NCI-H2196 (cell line): Measurements from ENCODE around the gene TEX264.
"Not testable (repeated sequence)": the region's sequence is repeated elsewhere in the genome, so short reads cannot be mapped to it uniquely, and the experiment has no call there.

Source experiments
- DNase-seq: peaks from one replicate; lab custom pipeline; 2025; ENCODE audit not compliant: unreplicated experiment; lab: John Stamatoyannopoulos, UW

TEX264 gene, protein sequence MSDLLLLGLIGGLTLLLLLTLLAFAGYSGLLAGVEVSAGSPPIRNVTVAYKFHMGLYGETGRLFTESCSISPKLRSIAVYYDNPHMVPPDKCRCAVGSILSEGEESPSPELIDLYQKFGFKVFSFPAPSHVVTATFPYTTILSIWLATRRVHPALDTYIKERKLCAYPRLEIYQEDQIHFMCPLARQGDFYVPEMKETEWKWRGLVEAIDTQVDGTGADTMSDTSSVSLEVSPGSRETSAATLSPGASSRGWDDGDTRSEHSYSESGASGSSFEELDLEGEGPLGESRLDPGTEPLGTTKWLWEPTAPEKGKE

DNA sequence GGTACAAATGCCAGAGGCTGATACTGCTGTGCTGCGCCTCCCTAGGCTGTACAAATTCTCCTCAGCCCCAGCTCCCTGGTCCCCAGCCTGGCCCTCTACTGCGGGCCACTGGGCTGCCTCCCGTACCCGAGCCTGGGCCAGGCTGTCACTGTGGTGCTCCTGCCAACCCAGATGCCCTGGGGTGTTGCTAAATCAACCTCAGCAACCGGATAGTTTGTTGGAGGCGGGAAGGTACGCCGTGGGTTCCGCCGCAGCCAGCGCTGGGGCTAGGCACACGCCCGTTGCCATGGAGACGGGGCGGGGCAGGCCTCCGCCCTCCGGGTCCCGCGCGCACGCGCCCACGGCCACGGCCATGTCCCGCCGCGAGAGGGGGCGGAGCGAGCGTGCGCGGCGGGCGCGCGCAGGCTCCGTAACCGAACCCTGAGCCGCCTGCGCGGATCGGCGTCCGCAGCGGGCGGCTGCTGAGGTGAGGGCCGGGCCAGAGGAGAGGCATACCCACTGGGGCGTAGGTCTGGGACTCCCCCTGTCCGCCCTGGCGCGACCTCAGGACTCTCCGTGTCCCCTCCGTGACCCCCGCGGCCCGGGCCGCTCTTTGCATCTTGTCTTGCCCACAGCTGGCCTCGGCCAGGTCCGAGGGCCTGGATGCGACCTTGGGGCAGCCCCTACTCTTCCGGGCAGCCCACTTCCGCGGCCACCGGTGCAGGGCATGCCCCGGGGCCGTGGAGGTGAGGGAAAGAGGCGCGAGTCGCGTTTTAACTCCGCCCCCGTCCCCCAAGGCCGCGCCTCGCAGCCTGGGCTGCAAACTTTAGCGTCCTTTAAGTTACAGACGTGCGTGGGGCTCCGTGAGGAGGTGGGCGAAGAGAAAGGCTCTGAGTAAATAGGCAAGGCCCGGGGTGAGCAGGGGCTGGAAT is at the start of gene TEX264:
Gene TEX264, plus strand, starts transcription at position 430 of the 911 bp plus-strand sequence. CDS start 3,053 bp downstream, outside the sequence.
- DNase-seq = peak; percentile 75

DNA sequence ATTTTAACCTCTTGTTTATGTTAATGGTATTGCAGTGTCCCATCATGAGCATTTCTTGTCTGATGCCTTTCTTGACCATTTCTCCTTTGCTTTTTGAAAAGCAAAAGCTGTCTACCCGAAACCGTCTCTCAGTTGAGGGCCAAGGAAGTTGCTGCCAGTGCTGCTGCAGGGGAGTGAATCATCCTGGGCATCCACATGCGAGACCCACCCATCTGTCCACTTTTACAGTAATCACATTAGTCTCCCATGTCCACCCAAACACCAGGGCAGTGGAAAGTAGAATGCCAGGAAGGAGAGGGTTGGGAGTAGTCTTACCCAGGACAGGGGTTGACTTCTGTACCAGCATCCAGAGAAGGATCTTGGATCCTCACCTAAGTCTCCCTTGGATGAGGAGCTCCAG is 48.6 kb upstream of the TEX264 start:
- no peak for DNase-seq

DNA sequence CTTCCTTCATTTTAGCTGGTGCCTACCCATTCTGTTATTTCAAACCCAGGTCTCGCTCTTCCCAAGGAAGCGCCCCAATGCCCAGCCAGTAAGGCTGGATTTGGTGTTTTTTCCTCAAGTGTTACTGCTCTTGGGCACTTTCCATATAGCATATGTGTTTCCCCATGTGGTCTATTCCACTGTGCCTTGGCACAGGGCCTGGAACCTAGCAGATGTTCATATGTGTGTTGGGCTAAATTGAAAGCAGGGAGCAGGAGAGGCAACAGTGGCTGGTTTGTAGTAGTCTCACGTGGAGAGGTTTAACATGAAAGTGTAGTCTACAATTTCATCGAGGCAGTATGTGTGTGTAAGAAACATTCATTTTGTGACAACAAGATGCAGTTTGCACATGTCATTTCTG is 48.2 kb upstream of the TEX264 start:
- no peak for DNase-seq

DNA sequence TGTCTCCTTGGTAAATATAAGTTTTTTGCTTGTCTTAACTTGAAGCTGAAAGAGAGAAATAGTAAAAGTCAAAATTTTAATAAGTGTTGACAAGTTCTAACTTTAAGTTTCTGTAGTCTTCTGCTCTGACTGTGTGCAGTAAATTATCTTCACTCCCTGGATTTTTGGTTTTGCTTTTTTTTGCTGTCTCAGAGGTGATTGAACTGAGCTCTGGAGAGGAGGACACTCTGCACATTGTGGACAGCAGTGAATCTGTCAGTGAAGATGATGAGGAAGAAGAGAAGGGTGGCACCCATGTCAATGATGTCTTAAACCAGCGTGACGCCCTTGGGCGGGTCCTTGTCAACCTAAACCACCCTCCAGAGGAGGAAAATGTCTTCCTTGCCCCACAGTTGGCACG is 40.5 kb upstream of the TEX264 start:
- no peak for DNase-seq

DNA sequence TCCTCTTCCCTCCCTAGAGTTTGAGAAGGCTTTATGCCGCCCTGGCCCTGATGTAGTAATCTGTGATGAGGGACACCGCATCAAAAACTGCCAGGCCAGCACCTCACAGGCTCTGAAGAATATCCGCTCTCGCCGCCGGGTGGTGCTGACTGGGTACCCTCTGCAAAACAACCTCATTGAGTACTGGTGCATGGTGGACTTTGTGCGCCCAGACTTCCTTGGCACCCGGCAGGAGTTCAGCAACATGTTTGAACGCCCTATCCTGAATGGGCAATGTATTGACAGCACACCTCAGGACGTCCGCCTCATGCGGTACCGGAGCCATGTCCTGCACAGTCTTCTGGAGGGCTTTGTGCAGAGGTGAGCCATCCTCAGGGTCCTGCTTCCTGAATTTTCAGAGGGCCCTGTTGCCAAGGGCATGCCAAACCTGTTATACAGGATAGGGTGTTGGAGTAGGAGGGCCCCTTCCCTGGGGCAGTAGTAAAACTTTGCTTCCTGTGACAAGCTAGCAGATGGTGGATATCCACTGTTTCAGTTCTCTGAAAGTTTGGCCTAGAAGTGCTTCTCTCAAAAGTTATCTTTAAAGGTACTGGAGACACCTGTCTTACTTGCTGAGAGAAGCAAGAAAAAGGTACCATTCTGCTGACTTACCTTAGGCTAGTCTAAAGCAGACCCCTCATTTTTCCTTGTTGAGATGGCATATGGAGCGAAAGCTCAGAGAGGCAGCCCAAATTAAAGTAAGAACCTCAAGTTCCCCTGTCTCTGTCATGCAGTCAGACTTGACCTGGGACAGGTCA is 33.7 kb upstream of the TEX264 start:
- DNase-seq = no peak

DNA sequence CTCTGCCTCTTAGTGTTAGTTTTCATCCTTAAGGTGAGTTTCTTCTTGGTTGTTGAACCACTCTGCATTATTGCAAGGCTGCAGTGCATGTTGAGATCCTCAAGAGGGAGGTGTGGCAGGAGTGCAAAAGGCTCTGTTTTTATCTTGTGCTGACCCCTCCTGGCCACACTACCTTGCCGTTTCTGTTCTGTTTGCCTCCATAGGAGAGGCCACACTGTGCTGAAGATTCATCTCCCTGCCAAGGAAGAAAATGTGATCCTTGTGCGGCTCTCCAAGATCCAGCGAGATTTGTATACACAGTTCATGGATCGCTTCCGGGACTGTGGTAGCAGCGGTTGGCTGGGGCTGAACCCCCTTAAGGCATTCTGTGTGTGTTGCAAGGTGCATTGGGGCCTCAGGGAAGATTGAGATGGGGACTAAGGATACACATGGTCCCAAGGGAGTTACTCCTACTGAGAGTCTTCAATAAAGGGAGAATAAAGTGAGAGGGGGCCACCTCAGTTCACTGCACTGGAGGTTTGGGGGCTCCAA is 33.0 kb upstream of the TEX264 start:
- DNase-seq = peak; percentile 33

DNA sequence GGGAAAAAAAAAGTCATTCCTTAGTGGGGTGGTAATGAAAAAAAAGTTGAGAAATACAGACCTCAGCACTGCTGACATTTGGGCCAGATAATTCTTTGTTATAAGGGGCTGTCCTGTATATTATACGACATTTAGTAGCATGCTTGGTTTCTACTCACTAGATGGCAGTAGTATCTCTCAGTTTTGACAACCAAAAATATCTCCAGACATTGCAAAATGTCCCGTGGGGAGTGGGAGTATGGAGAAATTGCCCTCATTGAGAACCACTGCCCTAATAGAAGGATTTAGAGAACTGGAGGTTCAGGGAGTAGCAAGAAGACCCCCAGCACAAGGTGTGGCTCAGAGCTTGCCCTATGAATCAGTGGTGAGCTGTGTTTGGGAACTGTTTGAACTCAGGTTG is 28.6 kb upstream of the TEX264 start:
- no peak for DNase-seq

DNA sequence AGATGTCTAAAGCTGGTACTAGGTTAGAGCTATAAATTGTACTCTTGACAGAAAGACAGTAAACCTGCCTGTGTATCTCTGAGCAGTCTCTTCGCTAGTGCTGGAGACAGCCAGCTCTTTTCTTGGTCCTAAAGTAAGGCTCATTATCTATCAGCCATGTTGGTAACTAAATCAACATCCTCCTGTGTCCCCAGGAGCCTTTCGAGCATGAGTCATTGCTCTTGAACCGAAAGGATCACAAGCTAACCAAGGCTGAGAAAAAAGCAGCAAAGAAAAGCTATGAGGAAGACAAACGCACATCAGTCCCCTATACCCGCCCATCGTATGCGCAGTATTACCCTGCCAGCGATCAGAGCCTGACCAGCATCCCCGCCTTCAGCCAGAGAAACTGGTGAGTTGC is 25.0 kb upstream of the TEX264 start:
- no peak for DNase-seq

DNA sequence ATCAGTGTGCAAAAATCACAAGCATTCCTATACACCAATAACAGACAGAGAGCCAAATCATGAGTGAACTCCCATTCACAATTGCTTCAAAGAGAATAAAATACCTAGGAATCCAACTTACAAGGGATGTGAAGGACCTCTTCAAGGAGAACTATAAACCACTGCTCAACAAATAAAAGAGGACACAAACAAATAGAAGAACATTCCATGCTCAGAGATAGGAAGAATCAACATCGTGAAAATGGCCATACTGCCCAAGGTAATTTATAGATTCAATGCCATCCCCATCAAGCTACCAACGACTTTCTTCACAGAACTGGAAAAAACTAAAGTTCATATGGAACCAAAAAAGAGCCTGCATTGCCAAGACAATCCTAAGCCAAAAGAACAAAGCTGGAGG is 18.9 kb upstream of the TEX264 start:
- not testable (repeated sequence) for DNase-seq

DNA sequence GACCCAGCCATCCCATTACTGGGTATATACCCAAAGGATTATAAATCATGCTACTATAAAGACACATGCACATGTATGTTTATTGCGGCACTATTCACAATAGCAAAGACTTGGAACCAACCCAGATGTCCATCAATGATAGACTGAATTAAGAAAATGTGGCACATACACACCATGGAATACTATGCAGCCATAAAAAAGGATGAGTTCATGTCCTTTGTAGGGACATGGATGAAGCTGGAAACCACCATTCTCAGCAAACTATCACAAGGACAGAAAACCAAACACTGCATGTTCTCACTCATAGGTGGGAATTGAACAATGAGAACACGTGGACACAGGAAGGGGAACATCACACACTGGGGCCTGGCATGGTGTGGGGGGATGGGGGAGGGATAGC is 17.6 kb upstream of the TEX264 start:
- not testable (repeated sequence) for DNase-seq

DNA sequence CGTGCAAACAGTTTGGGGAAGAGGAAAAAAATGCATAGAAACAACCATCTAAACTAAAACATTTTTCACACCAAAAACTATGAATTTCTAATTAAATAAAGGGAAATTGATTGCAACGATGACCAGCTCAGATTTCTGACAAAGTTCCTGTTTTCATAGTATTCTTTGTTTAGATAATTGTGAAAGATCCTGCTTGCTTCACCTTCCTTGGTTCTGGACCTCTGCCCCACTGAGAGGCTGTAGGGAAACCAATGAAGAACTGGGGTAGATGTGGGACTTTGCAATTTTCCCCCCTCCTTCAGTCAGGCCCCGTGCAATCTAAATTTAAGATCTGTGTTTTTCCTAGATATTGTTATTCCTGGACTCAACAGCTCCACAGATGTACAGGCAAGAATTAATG is 13.8 kb upstream of the TEX264 start:
- no peak for DNase-seq

DNA sequence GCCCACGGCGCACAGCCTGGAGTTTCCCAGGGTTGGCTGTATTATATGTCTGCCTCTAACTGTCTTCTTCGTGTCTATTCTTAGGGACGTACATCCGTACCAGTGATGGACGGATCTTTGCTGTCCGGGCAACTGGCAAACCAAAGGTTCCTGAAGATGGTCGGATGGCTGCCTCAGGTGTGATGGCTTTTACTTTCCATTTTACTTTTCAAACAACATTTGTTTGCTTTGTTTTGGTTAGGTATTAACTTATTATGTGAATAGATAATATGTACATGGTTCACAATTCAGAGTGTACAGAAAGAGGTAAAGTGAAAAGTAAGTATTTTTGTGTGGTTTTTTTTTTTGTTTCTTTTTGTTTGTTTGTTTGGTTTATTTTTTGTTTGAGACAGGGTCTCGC is 11.1 kb upstream of the TEX264 start:
- no peak for DNase-seq

DNA sequence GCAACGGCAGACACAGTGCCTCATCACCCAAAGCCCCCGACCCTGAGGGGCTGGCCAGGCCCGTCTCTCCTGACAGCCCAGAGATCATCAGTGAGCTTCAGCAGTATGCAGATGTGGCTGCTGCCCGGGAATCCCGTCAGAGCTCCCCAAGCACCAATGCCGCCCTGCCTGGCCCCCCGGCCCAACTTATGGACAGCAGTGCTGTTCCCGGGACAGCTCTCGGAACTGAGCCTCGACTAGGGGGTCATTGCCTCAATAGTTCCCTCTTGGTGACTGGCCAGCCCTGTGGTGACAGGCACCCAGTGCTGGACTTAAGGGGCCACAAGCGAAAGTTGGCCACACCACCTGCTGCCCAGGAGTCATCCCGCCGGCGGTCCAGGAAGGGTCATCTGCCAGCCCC is 8.6 kb upstream of the TEX264 start:
- no peak for DNase-seq

DNA sequence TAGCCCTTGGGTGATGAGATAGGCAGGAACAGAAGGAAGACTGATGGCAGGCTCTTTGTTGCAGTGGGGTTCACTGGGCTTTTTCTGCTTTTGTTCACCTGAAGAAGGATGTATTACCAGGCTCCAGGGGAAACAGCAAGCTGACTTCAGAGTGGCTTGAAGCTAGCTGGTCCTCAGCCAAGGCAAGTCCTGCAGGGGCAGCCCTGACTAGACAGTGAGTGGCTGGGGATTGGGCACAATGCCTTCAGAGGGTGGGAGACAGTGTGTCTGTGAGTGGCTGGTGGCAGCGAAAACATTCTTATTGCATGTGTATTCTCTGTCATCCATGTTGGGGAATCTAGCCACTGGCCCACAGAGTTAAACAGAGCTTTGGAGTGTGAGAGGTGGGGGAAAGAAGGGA is 2.3 kb upstream of the TEX264 start:
- DNase-seq = no peak

DNA sequence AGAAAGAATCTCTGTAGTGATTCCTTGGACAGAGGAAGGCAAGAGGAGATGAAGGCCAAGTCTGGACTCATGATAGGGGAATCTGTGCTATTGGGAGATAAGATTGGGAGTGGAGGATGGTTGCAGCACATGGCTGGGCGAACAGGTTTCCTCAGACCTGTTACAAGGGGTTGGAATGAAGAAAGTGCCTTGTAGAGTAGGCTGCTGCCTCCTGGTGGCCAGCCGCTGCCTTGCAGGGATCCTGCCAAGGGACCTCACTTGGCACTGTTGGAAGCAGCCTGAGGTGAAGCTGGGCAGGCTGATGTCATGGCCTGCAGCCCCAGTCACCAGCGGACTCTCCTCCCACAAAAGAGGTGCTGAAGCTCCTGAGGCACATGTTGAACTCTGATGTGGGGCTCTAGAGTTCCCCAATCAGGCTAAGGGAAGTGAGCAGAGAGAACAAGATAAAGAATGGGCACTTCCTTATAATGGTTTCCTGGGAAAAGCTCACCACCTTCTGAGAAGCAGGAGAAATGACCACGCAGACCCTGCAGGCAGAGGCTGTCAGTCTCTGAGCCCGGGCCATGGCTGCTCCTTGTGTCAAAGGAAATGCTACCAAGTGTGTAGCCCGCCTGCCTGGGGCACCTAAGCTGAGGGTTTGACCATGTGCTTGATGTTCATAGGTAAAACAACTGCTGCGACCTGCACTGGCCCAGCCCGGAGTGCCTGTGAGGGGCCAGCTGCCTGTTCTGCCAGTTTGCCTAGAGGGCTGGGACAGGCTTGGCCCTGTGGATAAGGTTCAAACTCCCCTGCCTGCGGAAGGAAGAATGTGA is 1.6 kb upstream of the TEX264 start:
- DNase-seq = peak; percentile 70

DNA sequence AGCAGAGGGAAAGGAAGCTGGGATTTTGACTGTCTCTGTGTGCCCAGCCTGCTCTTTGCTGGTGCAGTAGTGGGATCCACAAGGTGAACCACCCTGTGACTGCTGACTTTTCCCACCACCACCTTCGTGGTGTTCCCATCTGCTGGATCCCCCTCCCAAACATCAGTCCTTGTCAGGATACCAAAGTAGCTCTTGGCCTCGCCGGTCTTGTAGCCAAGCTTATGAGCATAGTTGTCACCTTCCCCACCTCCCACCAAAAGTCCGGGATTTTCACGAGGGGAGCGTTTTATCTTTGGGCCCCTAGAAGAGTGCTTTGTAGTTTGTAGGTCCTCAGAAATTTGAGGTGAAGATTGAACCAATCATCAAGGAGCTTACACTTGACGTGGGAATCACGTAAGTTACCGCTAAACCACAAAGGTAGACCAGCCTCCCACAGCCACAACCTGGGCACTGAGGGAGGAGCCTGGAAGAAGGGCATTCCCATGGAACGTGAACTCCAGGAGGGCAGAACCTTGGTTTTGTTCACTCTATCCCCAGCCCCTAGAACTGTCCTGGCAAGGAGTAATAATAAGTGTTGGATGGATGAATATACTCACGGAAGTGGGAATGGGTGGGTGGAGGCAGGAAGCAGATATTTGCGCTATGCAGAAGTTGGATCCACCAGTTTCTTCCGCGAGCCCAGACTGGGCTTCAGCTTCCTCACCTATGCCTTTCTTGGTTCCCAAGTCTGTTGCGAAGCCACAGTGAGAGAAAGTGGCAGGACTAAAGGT is 814 bp upstream of the TEX264 start:
- DNase-seq = no peak

DNA sequence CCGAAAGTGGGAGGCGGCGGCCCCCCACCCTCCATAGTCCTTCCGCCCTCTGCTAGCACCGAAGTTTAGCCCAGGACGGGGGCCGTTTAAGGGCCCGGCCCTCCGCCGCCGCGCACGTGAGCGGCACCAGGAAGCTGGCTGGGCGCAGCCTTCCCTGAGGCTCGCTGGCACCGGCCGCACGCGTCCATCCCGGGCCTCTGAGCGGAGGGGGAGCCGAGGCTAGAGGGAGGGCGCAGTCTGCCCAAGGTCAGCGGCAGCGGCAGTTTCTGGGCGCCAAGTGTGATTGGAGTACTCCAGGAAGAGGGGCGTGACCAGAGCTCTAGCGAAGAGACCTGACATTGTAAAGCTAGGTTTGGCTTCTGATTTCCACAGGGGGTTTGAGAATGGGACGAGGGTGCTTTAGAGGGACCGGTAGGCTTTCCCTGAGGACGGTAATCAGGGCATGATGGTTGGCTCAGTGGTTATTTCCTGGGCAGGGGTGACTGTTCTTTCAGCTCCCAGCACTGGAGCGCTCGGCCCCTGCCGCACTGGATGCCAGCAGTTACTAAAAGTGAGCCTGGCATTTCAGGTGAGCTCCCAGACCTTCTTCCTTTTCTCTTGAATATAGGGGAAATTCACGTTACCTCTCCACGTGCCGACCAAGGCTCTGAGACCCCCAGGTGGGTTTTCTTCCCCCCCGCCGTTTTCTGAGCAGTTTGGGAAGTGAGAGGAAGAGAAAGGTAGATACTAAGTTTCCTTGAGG is 853 bp downstream of the TEX264 start:
- DNase-seq = peak; percentile 40

DNA sequence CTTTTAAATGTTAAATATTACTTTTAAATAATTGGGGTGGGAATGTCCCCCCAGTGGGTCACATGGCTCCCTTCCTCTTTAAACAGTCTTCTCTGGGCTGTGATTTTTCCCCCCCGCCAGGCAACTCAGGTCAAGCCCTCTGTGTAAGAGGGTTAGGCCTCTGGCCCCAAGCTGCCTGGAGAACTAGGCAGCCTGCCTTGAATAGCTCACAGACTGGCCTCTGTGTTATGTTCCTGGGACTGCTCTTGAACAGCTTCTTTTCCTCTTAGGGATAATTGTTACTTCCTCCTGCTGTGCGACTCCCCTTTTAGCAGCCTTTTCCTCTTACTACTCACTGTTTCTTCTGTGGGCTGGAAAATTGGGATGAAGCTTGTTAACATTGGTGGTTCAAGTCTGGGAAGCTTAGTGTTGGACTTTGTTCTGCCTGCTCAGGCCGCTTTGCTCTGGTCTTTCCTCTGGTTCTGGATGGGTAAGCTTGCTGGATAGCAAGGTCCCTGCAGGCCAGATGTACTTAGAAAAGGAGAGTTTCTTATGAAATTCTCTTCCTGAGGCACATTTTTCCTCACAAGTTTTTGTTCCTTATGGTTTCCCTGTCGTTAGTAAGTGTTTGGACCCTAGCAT is 2.2 kb downstream of the TEX264 start:
- DNase-seq = no peak
